Fibroblast of the conjunctiva (primary cell): ENCODE results near the gene UBE4B.
A peak's percentile ranks its signal among the peaks of the same experiment; 100 is the strongest.

Experiments used
- DNase-seq: peaks from one replicate; pipeline ENCODE4 v3.0.0-alpha.2; 2010; ENCODE audit warnings: low read depth

Gene UBE4B

GRCh38 chr1:10117132-10117531, 84.4 kb downstream of the UBE4B start:
- no peak for DNase-seq

GRCh38 chr1:10117865-10118264, 85.1 kb downstream of the UBE4B start:
- DNase-seq, result no peak

GRCh38 chr1:10121688-10122087, 88.9 kb downstream of the UBE4B start:
- DNase-seq, result no peak

GRCh38 chr1:10122926-10123325, 90.2 kb downstream of the UBE4B start:
- no peak for DNase-seq

- no peak for DNase-seq
Measured at GRCh38 chr1:10128101-10128765, 95.5 kb downstream of the UBE4B start.

- no peak for DNase-seq
Measured at GRCh38 chr1:10132316-10132715, 99.6 kb downstream of the UBE4B start.

GRCh38 chr1:10132852-10133251, 100.1 kb downstream of the UBE4B start:
- DNase-seq, result no peak

- DNase-seq, result no peak
Measured at GRCh38 chr1:10140981-10141380, 108.2 kb downstream of the UBE4B start.

GRCh38 chr1:10143961-10144485, 111.3 kb downstream of the UBE4B start:
- DNase-seq, result no peak

- DNase-seq, result no peak
Measured at GRCh38 chr1:10146391-10146790, 113.6 kb downstream of the UBE4B start.

GRCh38 chr1:10149231-10149630, 116.5 kb downstream of the UBE4B start:
- no peak for DNase-seq

- DNase-seq, result peak; percentile 26
Measured at GRCh38 chr1:10152709-10153284, 120.0 kb downstream of the UBE4B start.

GRCh38 chr1:10155087-10155712, 122.4 kb downstream of the UBE4B start:
- no peak for DNase-seq

- DNase-seq, result no peak
Measured at GRCh38 chr1:10160173-10160572, 127.4 kb downstream of the UBE4B start.

GRCh38 chr1:10160907-10161490, 128.2 kb downstream of the UBE4B start:
- no peak for DNase-seq

GRCh38 chr1:10161541-10162290, 129.0 kb downstream of the UBE4B start:
- DNase-seq, result no peak

GRCh38 chr1:10168912-10169514, 136.3 kb downstream of the UBE4B start:
- DNase-seq, result no peak

- no peak for DNase-seq
Measured at GRCh38 chr1:10170239-10170574, 137.4 kb downstream of the UBE4B start.

- DNase-seq, result no peak
Measured at GRCh38 chr1:10171105-10171767, 138.5 kb downstream of the UBE4B start.

- DNase-seq, result no peak
Measured at GRCh38 chr1:10171995-10172669, 139.4 kb downstream of the UBE4B start.

- no peak for DNase-seq
Measured at GRCh38 chr1:10173582-10173981, 140.8 kb downstream of the UBE4B start.
